ENCODE measurements around the gene BGN. TPM values are rescaled to one million over a fixed set of nuclear protein-coding genes. Genes with fewer than 3 reads are reported as not detected.

The BGN gene
- polyA plus RNA-seq, 6 donors from 2014 or later: not detected

DNA sequence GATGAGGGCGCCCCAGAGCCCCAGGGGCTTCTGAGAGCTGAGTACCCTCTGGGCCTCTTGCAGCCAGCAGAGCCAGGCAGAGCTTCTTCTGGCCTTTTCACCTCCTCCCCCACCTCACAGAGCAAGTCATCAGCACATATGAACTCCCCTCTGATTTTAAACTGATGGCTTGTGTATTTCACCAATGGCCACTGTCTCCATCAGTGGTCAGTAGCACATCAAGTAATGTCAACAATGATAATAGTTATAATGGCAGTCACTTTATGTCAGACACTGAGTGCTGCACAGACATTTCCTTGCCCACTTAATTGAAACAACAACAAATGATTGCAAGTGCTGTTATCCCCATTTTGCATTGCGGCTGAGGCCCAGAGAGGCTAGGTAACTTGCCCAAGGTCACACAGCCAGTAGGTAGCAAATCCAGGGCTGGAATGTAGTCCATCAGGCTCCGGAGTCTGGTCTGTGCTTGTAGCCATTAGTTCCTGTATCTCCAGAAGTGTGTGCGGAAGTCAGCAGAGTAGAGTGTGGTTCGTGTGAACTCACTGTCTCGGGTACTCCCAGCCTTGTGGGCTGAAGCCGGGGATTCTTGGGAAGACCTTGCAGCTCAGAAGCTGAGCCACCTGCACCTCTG is 25.6 kb downstream of the BGN start:
- Mint-ChIP-seq H3K27me3 (peaks cover 17 to 46% (median 43%) of the 10 kb centered on the region in 3 donors), H3K36me3 (peaks cover 0 to 6% of the 10 kb centered on the region in 2 donors), H3K4me3 (no peak overlapping the region), H3K4me1 (peaks cover 0 to 8% (median 6%) of the 10 kb centered on the region in 3 donors), H3K9me3 (peaks cover 0 to 4% (median 0%) of the 10 kb centered on the region in 7 donors), H3K27ac (no peak overlapping the region)
- no peak for ATAC-seq (ENCODE audit: low read depth in 2 of 2)
- DNase-seq: no peak

- DNase-seq: no peak
- Mint-ChIP-seq H3K4me1 (peaks cover 0 to 5% (median 4%) of the 10 kb centered on the region in 3 donors), H3K4me3 (no peak overlapping the region), H3K9me3 (peaks cover 0 to under 1% (median 0%) of the 10 kb centered on the region in 7 donors), H3K36me3 (peaks cover 0 to 2% of the 10 kb centered on the region in 2 donors), H3K27ac (no peak overlapping the region), H3K27me3 (peaks cover 14 to 41% (median 37%) of the 10 kb centered on the region in 3 donors)
- no peak for ATAC-seq (ENCODE audit: low read depth in 2 of 2)
These were observed 26.3 kb downstream of the BGN start for GRCh38 chrX:153521034-153521433.

DNA sequence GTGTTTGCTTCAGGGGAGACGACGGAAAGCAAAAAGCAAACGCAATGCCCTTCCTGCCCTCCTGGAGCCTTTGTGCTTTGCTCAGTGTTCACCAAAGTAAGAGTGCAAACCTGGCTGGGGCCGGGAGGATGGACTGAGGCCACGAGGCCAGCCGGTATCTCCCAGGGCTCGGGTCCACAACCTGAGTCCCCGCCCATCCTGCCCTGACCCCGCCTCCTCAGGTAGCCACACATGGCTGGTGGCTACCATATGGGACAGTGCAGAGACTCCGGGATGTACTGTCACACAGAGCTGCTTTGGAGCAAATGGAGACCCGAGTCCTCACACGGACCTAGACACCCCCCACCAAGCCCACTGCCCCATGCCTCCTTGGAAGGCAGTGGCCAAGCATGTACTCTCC is 27.5 kb downstream of the BGN start:
- no peak for DNase-seq
- Mint-ChIP-seq H3K36me3 (no peaks in the 10 kb centered on the region), H3K27ac (no peak overlapping the region), H3K27me3 (peaks cover 11 to 48% (median 37%) of the 10 kb centered on the region in 3 donors), H3K4me1 (peaks cover 0 to 4% (median 3%) of the 10 kb centered on the region in 3 donors), H3K9me3 (no peaks in the 10 kb centered on the region), H3K4me3 (no peak overlapping the region)
- no peak for ATAC-seq (ENCODE audit: low read depth in 2 of 2)

DNA sequence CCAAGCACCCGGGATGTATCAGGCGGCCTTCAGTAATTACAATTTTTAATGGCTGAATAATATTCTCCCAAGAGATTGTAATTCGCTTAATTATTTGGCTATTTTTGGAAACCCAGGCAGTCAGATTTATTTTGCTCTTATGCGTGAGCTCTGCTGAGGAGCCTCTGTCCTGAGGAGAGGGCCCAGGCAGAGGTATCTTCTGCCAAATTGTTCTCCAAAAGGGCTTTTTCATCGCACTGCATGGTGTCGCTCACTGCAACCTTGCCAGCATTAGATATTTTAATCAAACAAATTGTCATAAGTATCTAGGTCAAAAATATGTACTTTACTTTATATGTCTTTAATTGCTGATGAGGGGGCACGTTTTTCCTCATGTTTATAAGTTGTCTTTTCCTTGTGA is 28.5 kb downstream of the BGN start:
- no peaks in the 10 kb centered on the region for H3K36me3 Mint-ChIP-seq
- ATAC-seq (ENCODE audit: low read depth in 2 of 2): no peak
- peaks cover 0 to 3% (median under 1%) of the 10 kb centered on the region in 3 donors for H3K4me1 Mint-ChIP-seq
- peaks cover 11 to 52% (median 42%) of the 10 kb centered on the region in 3 donors for H3K27me3 Mint-ChIP-seq
- DNase-seq: no peak
- H3K27ac Mint-ChIP-seq: no peak overlapping the region
- H3K4me3 Mint-ChIP-seq: no peak overlapping the region
- no peaks in the 10 kb centered on the region for H3K9me3 Mint-ChIP-seq

GRCh38 chrX:153524234-153524633 is 29.5 kb downstream of the BGN start:
- H3K27me3 Mint-ChIP-seq: peaks cover 11 to 42% (median 37%) of the 10 kb centered on the region in 3 donors
- DNase-seq (no peak), ATAC-seq (ENCODE audit: low read depth in 2 of 2) (no peak)
- H3K9me3 Mint-ChIP-seq: no peaks in the 10 kb centered on the region
- no peak overlapping the region for H3K27ac Mint-ChIP-seq
- H3K36me3 Mint-ChIP-seq: no peaks in the 10 kb centered on the region
- no peaks in the 10 kb centered on the region for H3K4me1 Mint-ChIP-seq
- H3K4me3 Mint-ChIP-seq: no peak overlapping the region

DNA sequence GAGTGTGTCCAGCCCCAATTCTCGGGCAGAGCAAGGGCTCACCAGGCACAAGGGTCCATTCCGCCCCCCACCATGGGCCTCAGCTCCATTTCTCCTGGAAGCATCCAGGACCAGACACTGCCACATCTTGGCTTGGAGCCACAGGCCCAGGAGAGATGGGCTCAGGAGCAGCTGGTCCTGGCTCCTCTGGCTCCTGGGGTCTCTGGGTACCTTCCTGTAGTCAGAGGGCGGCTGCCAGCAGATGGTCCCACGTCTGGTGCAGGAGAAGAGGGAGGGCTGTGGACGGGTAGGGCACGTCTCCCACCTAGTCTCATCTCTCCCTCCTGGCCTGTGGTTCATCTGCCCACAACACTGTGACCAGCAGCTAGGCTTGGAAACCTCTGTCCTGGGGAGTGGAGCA is 30.7 kb downstream of the BGN start:
- H3K4me3 Mint-ChIP-seq: no peak overlapping the region
- H3K27me3 Mint-ChIP-seq: peaks cover 11 to 36% (median 31%) of the 10 kb centered on the region in 3 donors
- H3K27ac Mint-ChIP-seq: no peak overlapping the region
- DNase-seq (no peak), ATAC-seq (ENCODE audit: low read depth in 2 of 2) (no peak)
- H3K36me3 Mint-ChIP-seq: no peaks in the 10 kb centered on the region
- no peaks in the 10 kb centered on the region for H3K9me3 Mint-ChIP-seq
- H3K4me1 Mint-ChIP-seq: no peaks in the 10 kb centered on the region

GRCh38 chrX:153526042-153526441 is 31.3 kb downstream of the BGN start:
- Mint-ChIP-seq H3K27ac (no peak overlapping the region), H3K27me3 (peaks cover 11 to 31% (median 25%) of the 10 kb centered on the region in 3 donors), H3K4me3 (no peak overlapping the region), H3K4me1 (no peaks in the 10 kb centered on the region), H3K36me3 (no peaks in the 10 kb centered on the region), H3K9me3 (no peaks in the 10 kb centered on the region)
- DNase-seq (no peak), ATAC-seq (ENCODE audit: low read depth in 2 of 2) (no peak)

- Mint-ChIP-seq H3K27me3 (peaks cover 10 to 24% (median 23%) of the 10 kb centered on the region in 3 donors), H3K36me3 (no peaks in the 10 kb centered on the region), H3K4me3 (no peak overlapping the region), H3K4me1 (no peaks in the 10 kb centered on the region), H3K27ac (no peak overlapping the region), H3K9me3 (no peaks in the 10 kb centered on the region)
- ATAC-seq (ENCODE audit: low read depth in 2 of 2) (no peak), DNase-seq (no peak)
These were observed 32.0 kb downstream of the BGN start for GRCh38 chrX:153526801-153527200.

- Mint-ChIP-seq H3K4me1 (no peaks in the 10 kb centered on the region), H3K9me3 (no peaks in the 10 kb centered on the region), H3K36me3 (no peaks in the 10 kb centered on the region), H3K27ac (no peak overlapping the region), H3K4me3 (no peak overlapping the region), H3K27me3 (peaks cover 7 to 23% (median 20%) of the 10 kb centered on the region in 3 donors)
- no peak for ATAC-seq (ENCODE audit: low read depth in 2 of 2)
- DNase-seq: no peak
These were observed 32.4 kb downstream of the BGN start for GRCh38 chrX:153527208-153527607.

- ATAC-seq (ENCODE audit: low read depth in 2 of 2) (no peak), DNase-seq (no peak)
- Mint-ChIP-seq H3K9me3 (no peaks in the 10 kb centered on the region), H3K27ac (no peak overlapping the region), H3K4me3 (no peak overlapping the region), H3K4me1 (no peaks in the 10 kb centered on the region), H3K27me3 (peaks cover 0 to 23% (median 18%) of the 10 kb centered on the region in 3 donors), H3K36me3 (no peaks in the 10 kb centered on the region)
These were observed 35.8 kb downstream of the BGN start for GRCh38 chrX:153530411-153531129.

GRCh38 chrX:153533091-153533490 is 38.3 kb downstream of the BGN start:
- Mint-ChIP-seq H3K4me3 (no peak overlapping the region), H3K9me3 (no peaks in the 10 kb centered on the region), H3K27me3 (peaks cover 0 to 7% (median 0%) of the 10 kb centered on the region in 3 donors), H3K4me1 (no peaks in the 10 kb centered on the region), H3K27ac (no peak overlapping the region), H3K36me3 (no peaks in the 10 kb centered on the region)
- DNase-seq (no peak), ATAC-seq (ENCODE audit: low read depth in 2 of 2) (no peak)

DNA sequence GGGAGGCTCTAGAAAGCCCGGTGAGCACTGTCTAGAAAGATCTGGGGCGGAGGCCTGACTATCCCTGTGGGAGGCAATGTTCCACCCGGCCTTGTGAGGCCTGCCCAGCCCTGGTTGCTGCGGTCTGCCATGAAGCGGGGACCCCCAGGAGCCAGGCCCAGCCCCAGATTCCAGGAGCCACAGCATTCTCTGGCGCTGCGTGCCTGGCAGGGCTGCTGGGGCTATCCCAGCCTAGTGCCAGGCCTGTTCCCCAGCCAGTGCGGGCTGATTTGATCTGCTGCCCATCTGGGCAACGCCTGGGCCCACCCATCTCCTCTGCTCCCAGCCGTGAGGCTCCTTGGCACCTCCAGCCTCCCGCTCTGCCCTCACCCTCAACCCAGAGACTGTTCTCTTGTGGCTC is 42.3 kb downstream of the BGN start:
- no peak for DNase-seq
- no peak for ATAC-seq (ENCODE audit: low read depth in 2 of 2)
- H3K36me3 Mint-ChIP-seq: no peaks in the 10 kb centered on the region
- H3K27ac Mint-ChIP-seq: no peak overlapping the region
- no peaks in the 10 kb centered on the region for H3K4me1 Mint-ChIP-seq
- no peaks in the 10 kb centered on the region for H3K9me3 Mint-ChIP-seq
- peaks cover 0 to 17% (median 16%) of the 10 kb centered on the region in 3 donors for H3K27me3 Mint-ChIP-seq
- H3K4me3 Mint-ChIP-seq: no peak overlapping the region

- no peak overlapping the region for H3K27ac Mint-ChIP-seq
- DNase-seq (no peak), ATAC-seq (ENCODE audit: low read depth in 2 of 2) (no peak)
- H3K9me3 Mint-ChIP-seq: no peaks in the 10 kb centered on the region
- H3K4me3 Mint-ChIP-seq: no peak overlapping the region
- H3K4me1 Mint-ChIP-seq: no peaks in the 10 kb centered on the region
- H3K36me3 Mint-ChIP-seq: no peaks in the 10 kb centered on the region
- H3K27me3 Mint-ChIP-seq: peaks cover 0 to 17% (median 16%) of the 10 kb centered on the region in 3 donors
These were observed 42.9 kb downstream of the BGN start for GRCh38 chrX:153537526-153538295.
